DOHH2 (cell line): ENCODE results near the gene PPP3CA.

Experiments used
- EZH2phosphoT487 ChIP-seq: fragments of 200-600 bp; sonication (generic); IDR thresholded peaks from 2 replicates; pipeline ENCODE4 v1.6.1; 2017; ENCODE audit warnings: borderline replicate concordance, mild to moderate bottlenecking, antibody characterized with exemption, low read length, moderate library complexity, mixed read lengths
- TF ChIP-seq, protein P1 (sequence below): fragments of 200-600 bp; sonication (generic); IDR thresholded peaks from one replicate; pipeline ENCODE4 v1.5.1; 2014; ENCODE audit warnings: antibody characterized with exemption, mild to moderate bottlenecking, low read depth, low read length; ENCODE audit not compliant: poor library complexity, severe bottlenecking

- TF ChIP-seq, protein P1, sequence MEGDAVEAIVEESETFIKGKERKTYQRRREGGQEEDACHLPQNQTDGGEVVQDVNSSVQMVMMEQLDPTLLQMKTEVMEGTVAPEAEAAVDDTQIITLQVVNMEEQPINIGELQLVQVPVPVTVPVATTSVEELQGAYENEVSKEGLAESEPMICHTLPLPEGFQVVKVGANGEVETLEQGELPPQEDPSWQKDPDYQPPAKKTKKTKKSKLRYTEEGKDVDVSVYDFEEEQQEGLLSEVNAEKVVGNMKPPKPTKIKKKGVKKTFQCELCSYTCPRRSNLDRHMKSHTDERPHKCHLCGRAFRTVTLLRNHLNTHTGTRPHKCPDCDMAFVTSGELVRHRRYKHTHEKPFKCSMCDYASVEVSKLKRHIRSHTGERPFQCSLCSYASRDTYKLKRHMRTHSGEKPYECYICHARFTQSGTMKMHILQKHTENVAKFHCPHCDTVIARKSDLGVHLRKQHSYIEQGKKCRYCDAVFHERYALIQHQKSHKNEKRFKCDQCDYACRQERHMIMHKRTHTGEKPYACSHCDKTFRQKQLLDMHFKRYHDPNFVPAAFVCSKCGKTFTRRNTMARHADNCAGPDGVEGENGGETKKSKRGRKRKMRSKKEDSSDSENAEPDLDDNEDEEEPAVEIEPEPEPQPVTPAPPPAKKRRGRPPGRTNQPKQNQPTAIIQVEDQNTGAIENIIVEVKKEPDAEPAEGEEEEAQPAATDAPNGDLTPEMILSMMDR: no peak
- TF ChIP-seq EZH2phosphoT487: no peak
Observed at GRCh38 chr4:101156619-101157310, 190.6 kb downstream of the PPP3CA start.
